ENCODE results near the gene TMEM254. TPM values are rescaled to one million over a fixed set of nuclear protein-coding genes. Genes with fewer than 3 reads are reported as not detected.
"Not testable (repeated sequence)": the region's sequence is repeated elsewhere in the genome, so short reads cannot be mapped to it uniquely, and the experiment has no call there.

TMEM254 gene, protein sequence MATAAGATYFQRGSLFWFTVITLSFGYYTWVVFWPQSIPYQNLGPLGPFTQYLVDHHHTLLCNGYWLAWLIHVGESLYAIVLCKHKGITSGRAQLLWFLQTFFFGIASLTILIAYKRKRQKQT
- 10 to 100 TPM; 15.6 to 15.8 TPM for total RNA-seq

DNA sequence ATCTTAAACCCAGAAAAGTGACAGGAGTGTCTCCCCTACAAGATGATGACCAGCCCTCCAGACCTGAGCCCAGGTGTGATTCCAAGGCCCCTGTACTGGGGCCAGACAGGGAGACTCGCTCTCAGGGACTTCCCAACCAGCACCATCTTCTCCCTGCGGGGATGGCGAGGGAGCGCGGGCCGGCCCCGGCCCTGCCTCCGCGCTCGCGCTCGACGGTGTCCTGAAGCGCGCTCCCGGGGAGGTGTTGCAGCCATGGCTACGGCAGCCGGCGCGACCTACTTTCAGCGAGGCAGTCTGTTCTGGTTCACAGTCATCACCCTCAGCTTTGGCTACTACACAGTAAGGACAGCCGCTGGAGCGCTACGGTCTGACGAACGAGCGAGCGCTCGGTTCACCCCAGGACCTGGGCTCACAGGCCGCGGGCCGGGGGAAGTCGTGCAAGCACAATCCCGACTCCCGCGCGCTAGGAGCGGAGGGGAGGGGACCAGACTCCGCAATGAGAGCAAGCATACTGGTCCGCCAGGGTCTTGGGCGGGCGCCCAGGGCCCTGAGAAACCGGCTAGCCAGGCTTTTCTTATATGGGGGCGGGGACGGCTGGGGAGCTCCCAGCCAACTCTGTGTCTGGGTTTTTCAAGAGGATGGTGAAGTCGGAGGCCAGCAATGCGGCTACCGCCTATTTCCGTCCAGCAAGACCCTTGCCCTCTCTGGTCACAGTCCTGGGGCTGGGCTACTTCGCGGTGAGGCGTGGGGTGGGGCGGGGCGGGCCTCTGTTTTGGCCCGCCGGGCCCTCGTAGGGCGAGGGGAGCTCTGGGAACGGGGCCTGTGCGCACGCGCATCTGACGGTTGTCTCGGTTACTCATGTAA is at the start of gene TMEM254:
Gene TMEM254 (plus strand): TSS at position 218 of the 864 bp plus-strand sequence. CDS start 35 bp downstream, at position 253.
- ATAC-seq (replicated peaks in 1 of 2) (peak; percentile 79 to 81), DNase-seq (peak; percentile 91)
- Mint-ChIP-seq H3K36me3 (ENCODE audit: insufficient read depth in 2 of 2) (peaks cover 4 to 5% of the 10 kb centered on the region in 2 donors), H3K27ac (peak within 1 kb of the TSS; percentile 100), H3K27me3 (ENCODE audit: low read depth) (no peaks in the 10 kb centered on the region), H3K4me3 (peak within 1 kb of the TSS; percentile 99 to 100), H3K9me3 (no peaks in the 10 kb centered on the region), H3K4me1 (ENCODE audit: low read depth) (peaks cover 58% of the 10 kb centered on the region)

DNA sequence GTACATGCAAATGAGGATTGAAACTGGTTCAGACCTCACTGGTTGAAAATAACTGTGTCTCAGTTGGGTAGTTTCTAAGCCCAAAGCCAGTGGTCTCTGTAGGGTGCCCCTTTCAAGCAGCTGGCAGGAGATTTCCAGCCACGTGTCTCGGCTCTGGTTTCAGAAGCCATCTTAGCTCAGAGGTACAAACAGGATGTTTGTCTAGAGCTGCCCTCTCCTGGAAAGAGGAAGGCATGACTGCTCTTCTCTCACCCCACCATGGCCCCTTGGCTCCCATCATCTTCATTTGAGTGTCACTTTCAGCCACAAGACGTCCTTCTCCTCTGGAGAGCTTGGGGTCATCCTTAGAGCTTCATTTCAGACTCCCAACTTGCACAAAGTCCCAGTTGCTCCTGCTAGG is 49.3 kb upstream of the TMEM254 start:
- peak; percentile 37 to 45 for ATAC-seq (replicated peaks in 1 of 2)
- not testable (repeated sequence) for H3K9me3 Mint-ChIP-seq; DNase-seq; H3K4me3 Mint-ChIP-seq; H3K27ac Mint-ChIP-seq; H3K27me3 Mint-ChIP-seq (ENCODE audit: low read depth); H3K36me3 Mint-ChIP-seq (ENCODE audit: insufficient read depth in 2 of 2); H3K4me1 Mint-ChIP-seq (ENCODE audit: low read depth)

DNA sequence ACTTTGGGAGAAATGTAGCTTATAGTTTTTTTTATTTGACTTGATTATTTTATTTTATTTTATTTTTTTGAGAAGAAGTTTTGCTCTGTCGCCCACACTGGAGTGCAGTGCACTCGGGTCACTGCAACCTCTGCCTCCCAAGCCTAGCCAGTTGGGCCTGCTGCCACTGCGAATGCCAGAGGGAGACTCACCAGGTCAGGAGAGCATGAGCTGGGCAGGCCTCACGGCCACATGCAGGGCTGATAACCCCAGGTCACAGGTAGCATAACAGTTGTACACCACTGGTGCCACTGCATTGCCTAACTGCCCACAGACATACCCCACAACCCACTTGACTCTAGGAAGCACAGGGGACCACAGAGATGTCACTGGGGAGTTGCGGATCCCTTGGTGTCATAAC is 48.6 kb upstream of the TMEM254 start:
- not testable (repeated sequence) for H3K27me3 Mint-ChIP-seq (ENCODE audit: low read depth); H3K4me3 Mint-ChIP-seq; H3K9me3 Mint-ChIP-seq; H3K27ac Mint-ChIP-seq; H3K4me1 Mint-ChIP-seq (ENCODE audit: low read depth); ATAC-seq (replicated peaks in 1 of 2); DNase-seq; H3K36me3 Mint-ChIP-seq (ENCODE audit: insufficient read depth in 2 of 2)

DNA sequence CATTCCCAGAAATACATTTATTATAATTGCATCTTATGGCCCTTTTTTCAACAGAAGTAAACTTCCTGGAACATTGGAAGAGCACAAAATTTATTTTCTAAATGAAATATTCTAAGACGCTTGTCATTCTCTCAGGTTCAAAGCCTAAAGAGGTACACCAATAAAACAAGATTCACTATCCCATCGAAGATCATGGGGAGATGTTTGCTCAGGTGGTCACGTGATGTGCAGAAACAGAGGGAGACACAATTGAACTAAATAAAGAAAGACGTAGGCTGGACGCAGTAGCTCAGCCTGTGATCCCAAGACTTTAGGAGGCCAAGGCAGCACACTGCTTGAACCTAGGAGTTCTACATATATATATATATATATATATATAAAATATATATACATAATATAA is 46.0 kb upstream of the TMEM254 start:
- no peak for DNase-seq
- Mint-ChIP-seq H3K4me3 (no peak overlapping the region), H3K36me3 (ENCODE audit: insufficient read depth in 2 of 2) (no peaks in the 10 kb centered on the region), H3K4me1 (ENCODE audit: low read depth) (no peaks in the 10 kb centered on the region), H3K9me3 (no peaks in the 10 kb centered on the region), H3K27me3 (ENCODE audit: low read depth) (no peaks in the 10 kb centered on the region), H3K27ac (no peak overlapping the region)
- ATAC-seq (replicated peaks in 1 of 2), result no peak

DNA sequence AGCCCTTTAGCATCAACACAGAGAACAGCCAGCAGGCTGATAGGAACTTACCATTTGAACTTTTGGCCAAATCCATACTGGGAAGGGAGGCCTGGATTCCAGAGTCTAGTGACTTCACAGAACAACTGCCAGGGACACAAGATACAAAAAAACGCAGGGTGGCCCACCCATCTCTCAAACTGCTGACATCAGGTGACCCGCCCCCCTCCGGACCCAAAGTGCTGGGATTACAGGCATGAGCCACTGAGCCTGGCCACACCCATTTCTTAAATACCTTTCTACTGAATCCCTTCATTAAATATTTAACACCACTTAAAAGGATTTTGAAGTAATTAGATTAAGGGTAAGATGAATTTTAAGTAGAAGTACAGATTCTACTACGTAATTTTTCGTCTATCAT is 43.7 kb upstream of the TMEM254 start:
- not testable (repeated sequence) for H3K4me3 Mint-ChIP-seq; H3K9me3 Mint-ChIP-seq; H3K27me3 Mint-ChIP-seq (ENCODE audit: low read depth); H3K36me3 Mint-ChIP-seq (ENCODE audit: insufficient read depth in 2 of 2); DNase-seq; H3K27ac Mint-ChIP-seq; ATAC-seq (replicated peaks in 1 of 2); H3K4me1 Mint-ChIP-seq (ENCODE audit: low read depth)

DNA sequence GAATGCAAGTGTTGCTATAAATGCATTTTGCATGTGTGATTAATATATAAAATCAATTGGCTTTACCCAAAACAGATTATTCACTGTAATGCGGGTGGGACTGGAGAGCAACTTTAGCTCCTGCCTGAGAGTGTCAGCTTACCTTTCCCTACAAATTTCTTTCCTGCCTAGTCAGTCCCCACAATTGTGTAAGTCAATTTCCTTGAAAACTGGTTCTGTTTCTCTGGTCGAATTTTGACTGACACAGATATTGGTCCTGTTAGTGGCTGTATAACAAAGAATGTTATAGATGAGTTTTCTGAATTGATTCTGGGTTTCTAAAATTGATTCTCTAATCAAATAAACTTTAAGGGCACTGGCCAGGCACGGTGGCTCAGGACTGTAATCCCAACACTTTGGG is 43.0 kb upstream of the TMEM254 start:
- H3K27me3 Mint-ChIP-seq (ENCODE audit: low read depth); H3K27ac Mint-ChIP-seq; H3K36me3 Mint-ChIP-seq (ENCODE audit: insufficient read depth in 2 of 2); H3K4me1 Mint-ChIP-seq (ENCODE audit: low read depth); ATAC-seq (replicated peaks in 1 of 2); DNase-seq; H3K9me3 Mint-ChIP-seq; H3K4me3 Mint-ChIP-seq: not testable (repeated sequence)

DNA sequence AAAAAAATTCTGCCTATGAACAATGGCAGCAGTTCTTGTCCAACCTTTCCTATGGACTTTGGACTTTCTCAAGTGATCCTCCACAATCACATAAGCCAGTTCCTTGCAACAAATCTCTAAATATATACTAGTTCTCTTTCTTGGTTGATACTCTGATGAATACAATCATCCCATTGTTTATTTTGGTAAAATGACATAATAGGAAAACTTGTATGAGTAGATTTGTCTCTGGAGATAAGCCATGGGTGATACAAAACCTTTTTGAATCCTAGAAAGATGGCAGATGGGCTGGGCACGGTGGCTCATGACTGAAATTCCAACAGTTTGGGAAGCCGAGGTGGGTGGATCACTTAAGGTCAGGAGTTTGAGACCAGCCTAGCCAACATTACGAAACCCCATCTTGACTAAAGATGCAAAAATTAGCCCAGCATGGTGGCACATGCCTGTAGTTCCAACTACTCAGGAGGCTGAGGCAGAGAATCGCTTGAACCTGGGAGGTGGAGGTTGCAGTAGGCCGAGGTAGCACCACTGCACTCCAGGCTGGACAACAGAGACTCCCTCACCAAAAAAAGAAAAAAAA is 41.5 kb upstream of the TMEM254 start:
- not testable (repeated sequence) for H3K27me3 Mint-ChIP-seq (ENCODE audit: low read depth); H3K4me1 Mint-ChIP-seq (ENCODE audit: low read depth); H3K4me3 Mint-ChIP-seq; ATAC-seq (replicated peaks in 1 of 2); H3K27ac Mint-ChIP-seq; DNase-seq; H3K36me3 Mint-ChIP-seq (ENCODE audit: insufficient read depth in 2 of 2); H3K9me3 Mint-ChIP-seq

DNA sequence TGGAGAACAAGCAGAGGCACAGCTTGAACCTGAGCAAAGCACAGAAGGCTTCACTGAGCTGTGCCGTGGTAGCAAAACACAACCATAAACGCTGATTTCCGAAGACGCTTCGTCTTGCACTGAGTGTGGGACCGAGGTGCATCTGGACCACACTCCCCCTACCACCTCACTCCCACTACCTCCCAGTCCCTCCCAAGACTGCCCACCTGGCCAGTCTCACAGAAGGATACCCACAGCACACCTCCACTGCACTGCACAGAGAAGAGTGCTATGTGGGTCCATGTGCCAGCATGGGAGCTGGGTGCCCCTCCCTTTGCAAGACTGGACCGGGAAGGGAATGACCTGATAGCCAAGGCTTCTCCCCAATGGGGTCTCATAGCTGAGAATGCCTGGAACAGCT is 40.2 kb upstream of the TMEM254 start:
- H3K4me1 Mint-ChIP-seq (ENCODE audit: low read depth); ATAC-seq (replicated peaks in 1 of 2); H3K4me3 Mint-ChIP-seq; H3K27ac Mint-ChIP-seq; H3K9me3 Mint-ChIP-seq; DNase-seq; H3K27me3 Mint-ChIP-seq (ENCODE audit: low read depth); H3K36me3 Mint-ChIP-seq (ENCODE audit: insufficient read depth in 2 of 2): not testable (repeated sequence)

DNA sequence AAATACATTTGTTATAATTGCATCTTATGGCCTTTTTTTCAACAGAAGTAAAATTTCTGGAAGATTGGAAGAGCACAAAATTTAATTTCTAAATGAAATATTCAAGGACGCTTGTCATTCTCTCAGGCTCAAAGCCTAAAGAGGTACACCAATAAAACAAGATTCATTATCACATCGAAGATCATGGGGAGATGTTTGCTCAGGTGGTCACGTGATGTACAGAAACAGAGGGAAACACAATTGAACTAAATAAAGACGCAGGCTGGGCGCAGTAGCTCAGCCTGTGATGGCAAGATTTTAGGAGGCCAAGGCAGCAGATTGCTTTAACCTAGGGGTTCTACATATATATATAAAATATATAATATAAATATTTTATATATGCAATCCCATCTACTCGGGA is 37.3 kb upstream of the TMEM254 start:
- no peak overlapping the region for H3K27ac Mint-ChIP-seq
- H3K27me3 Mint-ChIP-seq (ENCODE audit: low read depth), result no peaks in the 10 kb centered on the region

DNA sequence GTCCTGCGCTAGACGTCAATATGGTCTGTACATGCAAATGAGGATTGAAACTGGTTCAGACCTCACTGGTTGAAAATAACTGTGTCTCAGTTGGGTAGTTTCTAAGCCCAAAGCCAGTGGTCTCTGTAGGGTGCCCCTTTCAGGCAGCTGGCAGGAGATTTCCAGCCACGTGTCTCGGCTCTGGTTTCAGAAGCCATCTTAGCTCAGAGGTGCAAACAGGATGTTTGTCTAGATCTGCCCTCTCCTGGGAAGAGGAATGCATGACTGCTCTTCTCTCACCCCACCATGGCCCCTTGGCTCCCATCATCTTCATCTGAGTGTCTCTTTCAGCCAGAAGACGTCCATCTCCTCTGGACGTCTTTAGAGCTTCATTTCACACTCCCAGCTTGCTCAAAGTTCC is 33.5 kb upstream of the TMEM254 start:
- not testable (repeated sequence) for H3K4me3 Mint-ChIP-seq; H3K27me3 Mint-ChIP-seq (ENCODE audit: low read depth); DNase-seq; H3K27ac Mint-ChIP-seq; H3K36me3 Mint-ChIP-seq (ENCODE audit: insufficient read depth in 2 of 2); H3K4me1 Mint-ChIP-seq (ENCODE audit: low read depth); H3K9me3 Mint-ChIP-seq
- ATAC-seq (replicated peaks in 1 of 2), result peak in 1 of 2 donors; percentile 43

More for the DNA sequence above, 37.3 kb upstream of the TMEM254 start:
- no peaks in the 10 kb centered on the region for H3K9me3 Mint-ChIP-seq
- no peak overlapping the region for H3K4me3 Mint-ChIP-seq
- H3K4me1 Mint-ChIP-seq (ENCODE audit: low read depth), result no peaks in the 10 kb centered on the region
- no peaks in the 10 kb centered on the region for H3K36me3 Mint-ChIP-seq (ENCODE audit: insufficient read depth in 2 of 2)
- DNase-seq (no peak), ATAC-seq (replicated peaks in 1 of 2) (no peak)

DNA sequence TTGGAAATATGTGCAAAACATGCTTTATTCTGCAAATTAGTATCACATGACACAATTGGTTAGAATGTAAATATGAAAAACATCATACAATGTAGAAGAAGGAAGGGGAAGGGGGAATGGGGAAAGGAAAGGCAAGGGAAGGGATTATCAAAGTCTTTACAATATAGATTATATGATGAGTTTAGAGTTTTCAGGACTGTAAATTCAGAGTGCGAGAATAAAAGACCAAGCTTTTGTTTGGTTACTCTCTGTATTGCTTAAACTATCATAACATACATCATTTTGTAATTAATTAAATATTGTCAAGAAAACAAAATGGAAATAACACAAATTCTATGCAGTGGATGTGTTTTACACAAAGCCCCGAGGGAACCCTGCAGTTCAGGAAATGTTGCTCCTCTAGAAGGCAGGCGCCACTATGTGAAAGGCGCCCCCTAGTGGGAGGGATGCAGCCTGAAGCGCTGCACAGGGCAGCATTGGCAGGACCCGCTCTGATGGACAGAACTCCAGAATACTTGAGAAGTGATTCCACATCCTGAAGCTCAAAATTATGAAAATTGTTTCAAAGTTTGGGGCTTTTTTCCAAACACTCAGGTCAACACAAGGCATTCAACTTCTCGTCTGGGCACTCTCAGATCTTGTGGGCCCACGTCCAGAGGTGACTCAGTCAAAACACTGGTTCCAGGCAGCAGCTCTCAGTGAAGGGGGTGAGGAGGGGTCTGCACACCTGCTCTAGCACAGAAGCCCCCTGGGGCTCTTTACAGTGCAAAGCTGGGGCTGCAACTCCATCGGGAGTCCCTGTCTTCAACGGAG is 31.6 kb upstream of the TMEM254 start:
- DNase-seq (peak; percentile 72 to 82), ATAC-seq (replicated peaks in 1 of 2) (peak; percentile 83 to 84)
- no peak overlapping the region for H3K27ac Mint-ChIP-seq
- H3K27me3 Mint-ChIP-seq (ENCODE audit: low read depth), result no peaks in the 10 kb centered on the region
- no peaks in the 10 kb centered on the region for H3K36me3 Mint-ChIP-seq (ENCODE audit: insufficient read depth in 2 of 2)
- peaks cover 5% of the 10 kb centered on the region for H3K4me1 Mint-ChIP-seq (ENCODE audit: low read depth)
- H3K9me3 Mint-ChIP-seq, result no peaks in the 10 kb centered on the region
- no peak overlapping the region for H3K4me3 Mint-ChIP-seq

DNA sequence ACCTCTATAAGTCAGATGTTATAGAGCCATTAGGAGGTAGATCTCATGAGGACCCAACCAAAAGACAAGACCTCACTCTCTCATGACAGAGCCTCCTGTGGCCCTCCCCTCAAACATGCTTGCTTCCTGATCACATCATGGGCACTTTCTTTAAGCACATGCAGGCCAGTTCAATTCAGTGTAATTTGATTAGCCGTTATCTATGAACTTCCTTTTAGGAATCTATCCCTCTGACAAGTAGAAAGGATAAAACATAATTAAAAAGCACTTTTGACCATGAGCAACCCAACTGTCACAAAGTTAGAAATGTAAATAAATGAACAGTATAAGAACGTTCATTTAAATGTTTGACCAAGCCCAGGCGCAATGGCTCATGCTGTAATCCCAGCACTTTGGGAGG is 27.7 kb upstream of the TMEM254 start:
- Mint-ChIP-seq H3K4me3 (no peak overlapping the region), H3K4me1 (ENCODE audit: low read depth) (peaks cover 5% of the 10 kb centered on the region), H3K9me3 (no peaks in the 10 kb centered on the region), H3K27me3 (ENCODE audit: low read depth) (no peaks in the 10 kb centered on the region), H3K27ac (no peak overlapping the region), H3K36me3 (ENCODE audit: insufficient read depth in 2 of 2) (no peaks in the 10 kb centered on the region)
- no peak for DNase-seq
- ATAC-seq (replicated peaks in 1 of 2), result no peak

DNA sequence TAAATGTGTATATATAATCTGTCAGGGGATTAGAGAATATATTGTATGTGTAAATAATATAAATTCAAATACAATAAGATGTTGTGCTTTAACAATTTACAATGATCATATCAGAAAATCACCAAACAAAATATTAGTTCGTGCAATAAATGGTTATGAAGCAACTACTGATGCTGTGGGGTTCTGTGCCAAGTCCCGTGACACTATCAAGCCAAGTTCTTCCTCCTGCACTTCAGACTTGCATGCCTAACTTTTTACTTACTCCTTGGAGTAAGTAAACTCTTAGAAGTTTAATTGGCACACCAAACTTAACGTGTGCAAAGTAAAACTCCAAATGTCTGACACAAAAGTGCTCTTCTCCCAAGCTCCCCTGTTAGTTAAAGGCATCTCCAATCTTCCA is 26.5 kb upstream of the TMEM254 start:
- no peak for DNase-seq
- no peaks in the 10 kb centered on the region for H3K27me3 Mint-ChIP-seq (ENCODE audit: low read depth)
- H3K36me3 Mint-ChIP-seq (ENCODE audit: insufficient read depth in 2 of 2), result no peaks in the 10 kb centered on the region
- H3K4me3 Mint-ChIP-seq, result no peak overlapping the region
- no peak for ATAC-seq (replicated peaks in 1 of 2)
- H3K9me3 Mint-ChIP-seq, result no peaks in the 10 kb centered on the region
- H3K4me1 Mint-ChIP-seq (ENCODE audit: low read depth), result no peaks in the 10 kb centered on the region
- no peak overlapping the region for H3K27ac Mint-ChIP-seq

All from activated T-cell treated with anti-CD3 and anti-CD28 coated beads, Interleukin-2, amount 50 U/mL, for 72 hours (primary cell).